ENCODE data around the gene EEFSEC. TPM values are rescaled to one million over a fixed set of nuclear protein-coding genes. Genes with fewer than 3 reads are reported as not detected.

Gene EEFSEC
- total and polyA plus RNA-seq, 2 of the 8 experiments (the other 6 are each of a cell fraction or from before 2014, with no cell fraction given): 13.1 to 19.8 TPM

DNA sequence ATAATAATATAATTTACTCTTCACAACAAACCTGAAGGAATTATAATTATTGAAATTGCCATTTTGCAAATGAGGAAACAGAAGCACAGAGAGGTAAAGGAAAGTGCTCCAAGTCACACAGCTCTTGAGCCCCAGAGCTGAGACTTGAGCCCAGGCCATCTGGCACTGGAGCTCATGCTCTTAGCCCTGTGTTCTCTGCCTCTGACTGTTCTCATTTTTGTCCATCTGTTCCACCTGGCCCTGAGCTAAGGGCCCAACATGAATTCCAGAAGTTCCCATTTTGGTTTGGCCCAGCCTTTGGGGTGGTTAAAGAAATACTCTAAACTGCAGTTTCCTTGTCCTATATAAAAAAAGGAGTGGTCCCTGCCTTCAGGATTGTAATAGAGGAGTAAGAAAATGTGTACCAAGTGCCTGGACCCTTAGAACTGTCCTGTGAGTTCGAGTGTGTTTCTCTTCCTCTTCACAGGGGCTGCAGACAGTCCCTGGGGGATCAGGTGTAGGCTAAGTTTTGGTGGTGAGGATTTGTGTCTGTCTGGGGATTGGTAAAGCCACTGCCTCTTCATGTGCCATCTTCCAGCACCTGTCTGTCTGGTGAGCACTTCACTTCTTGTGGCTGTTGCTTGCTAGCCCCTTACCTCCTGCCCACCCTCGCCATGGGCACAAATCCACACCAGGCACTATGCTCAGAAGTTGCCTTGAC lies 221.6 kb downstream of the EEFSEC start:
- Histone ChIP-seq H3K4me1 (replicated peaks in 1 of 4; ENCODE audit: control insufficient read depth in 3 of 4, insufficient read depth in 4 of 4, low read length in 3 of 4) (peaks cover 0 to 4% (median 0%) of the 10 kb centered on the region in 4 experiments; a peak in 1 of 7 replicates), H3K27ac (ENCODE audit: low read depth, low read length) (no peak overlapping the region), H3K4me3 (ENCODE audit: extremely low read depth in 1 of 4, insufficient read depth in 2 of 4, low read depth in 3 of 4, low read length in 4 of 4) (no peak overlapping the region), H3K23ac (ENCODE audit: insufficient read length) (no peak overlapping the region), H3K56ac (replicated peaks; ENCODE audit: insufficient read length, low read depth, low read length) (no peak overlapping the region), H4K20me1 (replicated peaks in 1 of 2; ENCODE audit: control insufficient read depth in 1 of 2, insufficient read depth in 2 of 2, low read length in 2 of 2) (no peaks in the 10 kb centered on the region), H4K8ac (ENCODE audit: extremely low read depth, insufficient read depth, low read length) (no peak overlapping the region), H2BK120ac (replicated peaks; ENCODE audit: low read depth, low read length) (no peak overlapping the region), H2BK20ac (ENCODE audit: low read length) (no peak overlapping the region), H3K4me2 (ENCODE audit: insufficient read depth in 1 of 2, low read depth in 2 of 2, low read length in 2 of 2) (no peak overlapping the region), H3K18ac (ENCODE audit: extremely low read depth, low read length) (no peak overlapping the region), H2AFZ (ENCODE audit: low read length) (no peak overlapping the region), H3K23me2 (ENCODE audit: low read depth, low read length) (no peaks in the 10 kb centered on the region), H3K9me3 (ENCODE audit: insufficient read depth in 2 of 2, low read depth in 1 of 2, low read length in 1 of 2) (no peaks in the 10 kb centered on the region), H3K4ac (replicated peaks; ENCODE audit: insufficient read length, low read depth, low read length) (no peak overlapping the region), H2AK5ac (ENCODE audit: low read depth, low read length) (no peak overlapping the region), H4K5ac (ENCODE audit: insufficient read length, low read depth, low read length) (no peak overlapping the region), H3K14ac (ENCODE audit: insufficient read length) (no peak overlapping the region), H3K36me3 (ENCODE audit: control insufficient read depth in 2 of 4, insufficient read depth in 4 of 4, low read length in 3 of 4) (no peaks in the 10 kb centered on the region), H2BK12ac (ENCODE audit: low read depth, low read length) (no peak overlapping the region), H3K79me2 (ENCODE audit: control insufficient read depth in 1 of 2, insufficient read depth in 2 of 2, low read length in 2 of 2) (no peaks in the 10 kb centered on the region), H2BK15ac (ENCODE audit: low read length) (no peak overlapping the region), H2BK5ac (ENCODE audit: low read depth, low read length) (no peak overlapping the region), H3K9ac (replicated peaks in 1 of 4; ENCODE audit: extremely low read depth in 1 of 4, low read depth in 3 of 4, low read length in 3 of 4) (no peak overlapping the region), H3K27me3 (replicated peaks in 1 of 4; ENCODE audit: control insufficient read depth in 3 of 4, extremely low read depth in 1 of 4, insufficient read depth in 3 of 4, low read length in 3 of 4) (peaks cover 0 to 2% (median 0%) of the 10 kb centered on the region in 4 experiments; a peak in 2 of 7 replicates), H4K91ac (replicated peaks; ENCODE audit: insufficient read length, low read length) (no peak overlapping the region), H3K79me1 (ENCODE audit: low read depth, low read length) (no peaks in the 10 kb centered on the region)
- FAIRE-seq: no peak
- no peak for DNase-seq (ENCODE audit: low read depth in 1 of 2, low spot score in 2 of 2)
- POLR2A ChIA-PET (ENCODE audit: partially characterized antibody): no interaction called here
- CTCF ChIA-PET (ENCODE audit: partially characterized antibody): interaction anchor here (1.6 kb wide), 1 partner anchor 24 kb away, joined by 5 read pairs; no protein-coding TSS in a partner anchor
- 79% methylated on average over 2 of the region's 2 CpGs; no CpG with 5 or more reads in 1 of the 2 experiments for WGBS, 2 experiments (ENCODE audit: extremely low coverage in 1 of 2, insufficient coverage in 1 of 2, insufficient read length in 1 of 2, insufficient replicate concordance in 2 of 2, low coverage in 1 of 2, low lambda C conversion rate in 2 of 2, missing lambda C conversion rate in 1 of 2)
- TF ChIP-seq KDM1A (IDR thresholded peaks at IDR 0.05; ENCODE audit: borderline replicate concordance, low read length) (no peak), SIX5 (IDR thresholded peaks at IDR 0.05; ENCODE audit: low read depth, low read length) (no peak), EGR1 (IDR thresholded peaks at IDR 0.05; ENCODE audit: borderline replicate concordance, low read depth, low read length) (no peak), CBX8 (IDR thresholded peaks at IDR 0.05; ENCODE audit: borderline replicate concordance, low read depth, low read length) (no peak)
- TF ChIP-seq, protein P1, sequence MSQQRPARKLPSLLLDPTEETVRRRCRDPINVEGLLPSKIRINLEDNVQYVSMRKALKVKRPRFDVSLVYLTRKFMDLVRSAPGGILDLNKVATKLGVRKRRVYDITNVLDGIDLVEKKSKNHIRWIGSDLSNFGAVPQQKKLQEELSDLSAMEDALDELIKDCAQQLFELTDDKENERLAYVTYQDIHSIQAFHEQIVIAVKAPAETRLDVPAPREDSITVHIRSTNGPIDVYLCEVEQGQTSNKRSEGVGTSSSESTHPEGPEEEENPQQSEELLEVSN (IDR thresholded peaks at IDR 0.05): no peak
